NB4 (cell line): ENCODE data around the gene ANAPC10.

Experiments
- DNase-seq: peaks from one replicate; pipeline ENCODE4 v3.0.0; 2010; ENCODE audit warnings: low read depth
- H3K4me3 ChIP-seq: one replicate; pipeline ENCODE4 v1.5.1; 2011; ENCODE audit warnings: mild to moderate bottlenecking, low read depth, low read length, moderate library complexity
- CTCF ChIP-seq: IDR thresholded peaks from one replicate; pipeline ENCODE4 v1.5.1; 2012; ENCODE audit warnings: low read depth, low read length
- MAX ChIP-seq: IDR thresholded peaks from 2 replicates; pipeline ENCODE4 v1.6.1; 2011; ENCODE audit warnings: low read depth, low read length
- MYC ChIP-seq: IDR thresholded peaks from 2 replicates; pipeline ENCODE4 v1.6.1; 2011; ENCODE audit warnings: low read depth, low read length
- POLR2A ChIP-seq: IDR thresholded peaks from 2 replicates; pipeline ENCODE4 v1.6.1; 2011; ENCODE audit warnings: mild to moderate bottlenecking; ENCODE audit not compliant: insufficient read length; ENCODE audit errors: extremely low read depth

Gene ANAPC10

DNA sequence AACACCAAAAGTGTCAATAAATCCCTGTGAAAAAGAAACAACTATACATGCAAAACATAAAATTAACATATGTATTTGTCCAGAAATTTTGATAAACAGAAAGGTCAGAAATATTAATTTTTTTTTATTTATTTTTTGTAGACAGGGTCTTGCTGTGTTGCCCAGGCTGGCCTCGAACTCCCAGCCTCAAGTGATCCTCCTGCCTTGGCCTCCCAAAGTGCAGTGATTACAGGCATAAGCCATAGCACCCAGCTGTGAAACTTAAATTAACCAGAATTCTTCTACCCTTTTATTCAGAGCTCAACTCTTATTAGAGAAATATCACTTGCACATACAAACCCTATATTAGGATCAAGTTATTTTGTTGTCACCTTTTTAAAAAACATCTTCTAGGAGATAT, 16.2 kb downstream of the ANAPC10 start:
- no peak for DNase-seq
- no peak overlapping the region for H3K4me3 ChIP-seq
- no peak for TF ChIP-seq MYC
- TF ChIP-seq MAX = no peak
- no peak for TF ChIP-seq CTCF

DNA sequence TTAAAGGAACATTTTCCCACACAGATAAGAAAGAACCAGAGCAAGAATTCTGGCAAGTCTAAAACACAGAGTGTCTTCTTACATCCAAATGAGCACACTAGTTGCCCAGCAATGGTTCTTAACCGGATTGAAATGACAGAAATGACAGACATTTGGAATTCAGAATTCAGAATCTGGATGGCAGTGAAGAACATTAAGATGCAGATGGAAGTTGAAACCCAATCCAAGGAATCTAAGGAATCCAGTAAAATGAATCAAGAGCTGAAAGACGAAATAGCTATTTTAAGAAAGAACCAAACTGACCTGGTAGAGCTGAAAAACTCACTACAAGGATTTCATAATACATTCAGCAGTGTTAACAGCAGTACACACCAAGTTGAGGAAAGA, 21.5 kb downstream of the ANAPC10 start:
- TF ChIP-seq POLR2A = no peak
- TF ChIP-seq CTCF = no peak
- TF ChIP-seq MAX = no peak
- TF ChIP-seq MYC = no peak
- no peak for DNase-seq
- no peak overlapping the region for H3K4me3 ChIP-seq

DNA sequence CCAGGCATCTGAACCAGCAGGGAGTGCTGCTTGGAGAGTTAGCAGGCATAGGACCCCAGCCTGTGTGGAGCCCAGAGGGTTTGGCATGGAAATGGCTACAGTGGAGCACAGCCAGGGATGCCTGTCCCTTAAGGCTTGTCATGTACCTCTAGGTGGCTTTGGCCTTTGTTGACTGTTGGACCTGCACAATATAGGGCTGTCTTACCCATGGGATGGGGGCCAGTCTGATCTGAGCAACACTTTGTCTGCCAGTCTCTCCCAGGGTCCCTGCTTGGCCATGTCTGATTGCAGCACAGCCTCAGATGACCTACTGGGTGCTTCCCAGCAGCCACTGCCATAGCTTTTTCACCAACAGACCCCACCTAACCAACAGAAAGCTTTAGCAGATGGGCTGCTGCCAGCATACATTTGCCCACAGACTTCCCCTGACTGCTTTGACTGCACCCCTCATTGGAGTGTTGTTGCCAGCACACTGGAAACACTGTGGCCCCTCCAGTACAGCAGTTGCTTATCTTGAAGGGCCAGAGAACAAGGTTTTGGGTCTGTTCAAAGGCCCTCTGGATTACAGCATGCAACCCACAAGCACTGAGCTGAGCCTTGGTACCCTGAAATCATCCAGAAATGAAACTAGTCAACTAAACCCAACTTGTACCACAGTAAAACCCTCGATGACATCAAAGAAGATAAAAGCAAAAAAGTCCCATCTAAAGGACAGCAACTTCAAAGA, 22.1 kb downstream of the ANAPC10 start:
- no peak overlapping the region for H3K4me3 ChIP-seq
- no peak for DNase-seq
- no peak for TF ChIP-seq POLR2A
- no peak for TF ChIP-seq MAX
- TF ChIP-seq CTCF = no peak
- no peak for TF ChIP-seq MYC

DNA sequence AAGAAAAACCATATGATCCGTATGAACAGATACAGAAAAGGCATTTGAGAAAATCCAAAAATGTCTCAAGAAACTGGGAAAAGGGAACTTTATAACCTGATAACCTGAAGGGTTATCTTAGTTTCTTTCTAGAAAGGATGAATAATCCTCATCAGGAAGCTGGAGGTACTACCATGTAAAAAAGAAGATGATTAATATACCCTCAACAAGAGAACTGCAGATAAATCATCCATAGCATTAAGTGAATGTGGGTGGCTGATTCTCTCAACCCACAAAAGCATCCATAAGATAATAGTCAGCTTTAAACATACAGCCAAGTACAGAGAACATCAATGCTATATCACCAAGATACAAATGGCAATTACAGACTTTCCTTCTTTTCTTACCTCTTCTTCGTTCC, 26.4 kb downstream of the ANAPC10 start:
- H3K4me3 ChIP-seq = no peak overlapping the region
- no peak for DNase-seq
- TF ChIP-seq MAX = no peak
- TF ChIP-seq CTCF = no peak
- TF ChIP-seq MYC = no peak
- TF ChIP-seq POLR2A = no peak

- no peak for DNase-seq
- no peak overlapping the region for H3K4me3 ChIP-seq
- TF ChIP-seq MAX (no peak), CTCF (no peak), POLR2A (no peak), MYC (no peak)
Observed at GRCh38 chr4:145069361-145069760, 28.6 kb downstream of the ANAPC10 start.
